HCT116 (cell line): ENCODE results near the gene CYB561A3. TPM values are rescaled to one million over a fixed set of nuclear protein-coding genes. Genes with fewer than 3 reads are reported as not detected.

Experiments
- ATAC-seq: fragments of 200-7000 bp; cut with Tn5 transposase; 2 replicates; pipeline ENCODE4 v1.9.1; 2020; ENCODE audit warnings: mild to moderate bottlenecking, moderate library complexity
- BruUV-seq: library from RNA; stranded (reverse); fragments of 400-500 nt; replicated peaks from 2 replicates; lab custom pipeline; 2021; lab: Mats Ljungman, UMichigan
- CTCF ChIA-PET: fragments of 300-600 bp; sonication (Branson Sonifier 250); formaldehyde crosslinking; loops from one replicate; lab custom pipeline; 2021; ENCODE audit warnings: antibody characterized with exemption; lab: Charles Lee
- POLR2A ChIA-PET: fragments of 300-600, 350-600 bp; sonication (Branson Sonifier 250); formaldehyde crosslinking; loops from one replicate; lab custom pipeline; 2021; ENCODE audit warnings: antibody characterized with exemption; lab: Charles Lee
- RAD21 ChIA-PET, 2 experiments: fragments of 300-600 bp; sonication (Branson Sonifier 250); formaldehyde crosslinking; loops; one replicate each; lab custom pipeline; 2023; ENCODE audit warnings: low total read pairs in 2 of 2; ENCODE audit not compliant: uncharacterized antibody in 2 of 2, unreplicated experiment in 2 of 2, low non-redundant PET in 1 of 2; lab: Charles Lee
- DNase-seq: peaks from one replicate; pipeline ENCODE4 v3.0.0-alpha.2; 2010; ENCODE audit warnings: low read depth, low spot score
- H2AFZ ChIP-seq: fragments of 200-600 bp; shearing (Covaris generic), sonication (generic); 2 replicates; pipeline ENCODE4 v1.6.1; 2017; ENCODE audit warnings: low read depth, mixed run types, mixed read lengths, antibody characterized with exemption, low read length; ENCODE audit not compliant: poor library complexity, severe bottlenecking
- H3K27ac ChIP-seq: 2 replicates; pipeline ENCODE4 v1.5.1; 2012; ENCODE audit warnings: low read depth, low read length
- H3K27me3 ChIP-seq: fragments of 200-600 bp; sonication (generic); 2 replicates; pipeline ENCODE4 v1.6.1; 2016; ENCODE audit warnings: mixed run types, low read length, mixed read lengths; ENCODE audit not compliant: insufficient read depth
- H3K36me3 ChIP-seq, 2 experiments: fragments of 200-500 bp in 1 of 2; fragments of 200-600 bp in 1 of 2; sonication (Bioruptor generic) in 1 of 2; sonication (generic) in 1 of 2; 2 replicates each; pipeline versions ENCODE4 v1.5.1 to v1.6.1; 2014 to 2016; ENCODE audit warnings: low read length in 2 of 2, inconsistent platforms in 1 of 2, mixed read lengths in 1 of 2, mixed run types in 1 of 2; ENCODE audit not compliant: insufficient read depth in 2 of 2, control insufficient read depth in 1 of 2
- H3K4me1 ChIP-seq, 2 experiments: fragments of 200-600 bp in 1 of 2; sonication (generic) in 1 of 2; 2 replicates each; pipeline versions ENCODE4 v1.5.1 to v1.6.1; 2012 to 2017; ENCODE audit warnings: low read length in 2 of 2, inconsistent platforms in 1 of 2, mild to moderate bottlenecking in 1 of 2, mixed read lengths in 1 of 2, mixed run types in 1 of 2, moderate library complexity in 1 of 2; ENCODE audit not compliant: insufficient read depth in 2 of 2, control insufficient read depth in 1 of 2
- H3K4me2 ChIP-seq: fragments of 200-600 bp; sonication (generic); 2 replicates; pipeline ENCODE4 v1.6.1; 2017; ENCODE audit warnings: mixed run types, low read length, mixed read lengths
- H3K4me3 ChIP-seq, 2 experiments: fragments of 200-600 bp in 1 of 2; sonication (generic) in 1 of 2; replicated peaks in 1 of 2; 2 replicates each; pipeline ENCODE4 v1.5.1; 2011 to 2016; ENCODE audit warnings: low read length in 2 of 2, control low read depth in 1 of 2, low read depth in 1 of 2, mild to moderate bottlenecking in 1 of 2, mixed read lengths in 1 of 2, mixed run types in 1 of 2
- H3K79me2 ChIP-seq: fragments of 200-600 bp; sonication (generic); 2 replicates; pipeline ENCODE4 v1.6.1; 2017; ENCODE audit warnings: mild to moderate bottlenecking, mixed run types, low read length, moderate library complexity, mixed read lengths; ENCODE audit not compliant: insufficient read depth
- H3K9ac ChIP-seq: fragments of 200-600 bp; sonication (generic); 2 replicates; pipeline ENCODE4 v1.6.1; 2016; ENCODE audit warnings: low read length, mixed read lengths
- H3K9me2 ChIP-seq: fragments of 200-600 bp; sonication (generic), shearing (Covaris generic); 2 replicates; pipeline ENCODE4 v1.6.1; 2017; ENCODE audit warnings: mixed run types, mild to moderate bottlenecking, moderate library complexity; ENCODE audit not compliant: insufficient read depth
- H3K9me3 ChIP-seq, 2 experiments: fragments of 200-500 bp in 1 of 2; fragments of 200-600 bp in 1 of 2; sonication (Bioruptor generic) in 1 of 2; sonication (generic) in 1 of 2; 2 replicates each; pipeline ENCODE4 v1.6.1; 2014 to 2017; ENCODE audit warnings: low read length in 2 of 2, mixed read lengths in 2 of 2, inconsistent platforms in 1 of 2, low read depth in 1 of 2, mild to moderate bottlenecking in 1 of 2, mixed run types in 1 of 2, moderate library complexity in 1 of 2; ENCODE audit not compliant: control insufficient read depth in 1 of 2, insufficient read depth in 1 of 2
- H4K20me1 ChIP-seq: fragments of 200-600 bp; sonication (generic), shearing (Covaris generic); 2 replicates; pipeline ENCODE4 v1.6.1; 2017; ENCODE audit warnings: mixed run types, mild to moderate bottlenecking, moderate library complexity; ENCODE audit not compliant: insufficient read depth
- EGR1 ChIP-seq: IDR thresholded peaks from 2 replicates; pipeline ENCODE4 v1.6.1; 2012; ENCODE audit warnings: low read depth
- EZH2 ChIP-seq: fragments of 200-600 bp; sonication (generic); IDR thresholded peaks from 2 replicates; pipeline ENCODE4 v1.6.1; 2017; ENCODE audit warnings: antibody characterized with exemption, mixed run types
- MAX ChIP-seq: IDR thresholded peaks from 2 replicates; pipeline ENCODE4 v1.6.1; 2012
- POLR2A ChIP-seq: IDR thresholded peaks from 2 replicates; pipeline ENCODE4 v1.7.0; 2011; ENCODE audit warnings: borderline replicate concordance; ENCODE audit not compliant: insufficient read depth, insufficient read length; ENCODE audit errors: extremely low read depth
- TCF7L2 ChIP-seq: IDR thresholded peaks from 2 replicates; pipeline ENCODE4 v1.7.0; 2011; ENCODE audit warnings: borderline replicate concordance, inconsistent platforms; ENCODE audit not compliant: insufficient read depth, insufficient read length; ENCODE audit errors: extremely low read depth
- intact Hi-C: fragments of 100-400 bp; cut with micrococcal nuclease; formaldehyde crosslinking; loops from 2 replicates; pipeline ENCODE4 v1.10.0; 2022
- total RNA-seq: library from RNA; stranded (reverse); gene quantifications from one replicate; pipeline ENCODE4 v1.2.1, GENCODE V29; 2021; ENCODE audit not compliant: unreplicated experiment

Gene CYB561A3
- total RNA-seq, 1 experiment from 2014 or later = 34.1 TPM

- DNase-seq (no peak), ATAC-seq (0 out of 2 replicates have a peak, but pooled peaks have one; percentile 3)
- H3K4me2 ChIP-seq = peak overlapping the region; percentile 93
- peak overlapping the region; percentile 85 to 97 for H3K4me3 ChIP-seq
- RAD21 ChIA-PET = interaction anchor here (0.5 to 1.8 kb wide), 3 partner anchors 52 to 304 kb away, joined by 3 to 5 read pairs (median 4); no protein-coding TSS in a partner anchor
- H2AFZ ChIP-seq = no peak overlapping the region
- H3K4me1 ChIP-seq = peaks cover 28 to 46% of the 10 kb centered on the region in 2 experiments
- H3K9ac ChIP-seq = peak overlapping the region; percentile 97
- H3K36me3 ChIP-seq = peaks cover 10% of the 10 kb centered on the region in 2 experiments; a peak in 3 of 4 replicates
- H3K79me2 ChIP-seq = peaks cover 66% of the 10 kb centered on the region
- intact Hi-C loops = loop anchor here (2.0 kb wide), 1 partner anchor 59 kb away; the partner anchor contains the start of gene TMEM216
- no peaks in the 10 kb centered on the region for H3K27me3 ChIP-seq
- POLR2A ChIA-PET = interaction anchor here (0.8 to 2.0 kb wide), 3 partner anchors 28 to 95 kb away, joined by 4 to 7 read pairs (median 4); partner anchors contain the start of genes CPSF7, CYB561A3 and TMEM138
- CTCF ChIA-PET = interaction anchor here (0.6 to 4.6 kb wide), 4 partner anchors 28 to 305 kb away, joined by 4 to 120 read pairs (median 4); partner anchors contain the start of gene CYB561A3
- no peaks in the 10 kb centered on the region for H3K9me2 ChIP-seq
- H3K27ac ChIP-seq = peak overlapping the region; percentile 92
- TF ChIP-seq TCF7L2 (peak; percentile 92), MAX (no peak; the same call in 1 of the 2 replicates), EGR1 (no peak), EZH2 (no peak), POLR2A (peak; percentile 9)
- no peaks in the 10 kb centered on the region for H3K9me3 ChIP-seq
- BruUV-seq = TSS peak; percentile 79
- H4K20me1 ChIP-seq = no peaks in the 10 kb centered on the region
Observed at GRCh38 chr11:61333550-61334433, 27.9 kb downstream of the CYB561A3 start.
